SU-DHL-6 (cell line): Measurements from ENCODE around the gene FAM185A.

ENCODE experiments used
- H2AFZ ChIP-seq: fragments of 200-600 bp; sonication (generic); 2 replicates; pipeline ENCODE4 v1.6.1; 2014; ENCODE audit warnings: low read depth, mild to moderate bottlenecking, moderate library complexity, mixed read lengths, antibody characterized with exemption, low read length; ENCODE audit not compliant: severe bottlenecking
- H3F3A ChIP-seq: fragments of 200-600 bp; shearing (Covaris generic); 2 replicates; pipeline ENCODE4 v1.6.0; 2016; ENCODE audit warnings: antibody characterized with exemption, mild to moderate bottlenecking; ENCODE audit not compliant: insufficient read depth
- H3K27ac ChIP-seq: fragments of 200-600 bp; sonication (generic); 2 replicates; pipeline ENCODE4 v1.5.1; 2016; ENCODE audit warnings: low read depth, mild to moderate bottlenecking, low read length, moderate library complexity, mixed read lengths
- H3K27me3 ChIP-seq: fragments of 200-600 bp; sonication (generic), shearing (Covaris generic); 2 replicates; pipeline ENCODE4 v1.6.0; 2014; ENCODE audit warnings: mild to moderate bottlenecking, low read length
- H3K36me3 ChIP-seq: fragments of 200-600 bp; sonication (generic); 2 replicates; pipeline ENCODE4 v1.6.1; 2014; ENCODE audit warnings: mild to moderate bottlenecking, low read length, mixed read lengths
- H3K4me2 ChIP-seq: fragments of 300-600, 200-600 bp; shearing (Covaris generic), sonication (generic); 2 replicates; pipeline ENCODE4 v1.6.0; 2014; ENCODE audit warnings: low read length, low read depth, mild to moderate bottlenecking; ENCODE audit not compliant: poor library complexity, severe bottlenecking
- H3K4me3 ChIP-seq: fragments of 200-600 bp; sonication (generic); 2 replicates; pipeline ENCODE4 v1.5.1; 2014; ENCODE audit warnings: antibody characterized with exemption, low read length, mild to moderate bottlenecking, mixed read lengths; ENCODE audit not compliant: insufficient read depth, poor library complexity, severe bottlenecking
- H3K79me2 ChIP-seq: fragments of 200-600 bp; sonication (generic); 2 replicates; pipeline ENCODE4 v1.6.1; 2014; ENCODE audit warnings: mild to moderate bottlenecking, low read length, moderate library complexity; ENCODE audit not compliant: insufficient read depth
- H3K9ac ChIP-seq: fragments of 200-600 bp; sonication (generic); 2 replicates; pipeline ENCODE4 v1.7.0; 2014; ENCODE audit warnings: mild to moderate bottlenecking, low read length
- H3K9me2 ChIP-seq: fragments of 200-600 bp; sonication (generic); replicated peaks from 2 replicates; pipeline ENCODE4 v1.6.1; 2014; ENCODE audit warnings: low read length; ENCODE audit not compliant: insufficient read depth
- H3K9me3 ChIP-seq: fragments of 200-600 bp; sonication (generic); 2 replicates; pipeline ENCODE4 v1.6.1; 2014; ENCODE audit warnings: low read length, mixed read lengths; ENCODE audit not compliant: insufficient read depth
- H4K20me1 ChIP-seq: fragments of 200-600 bp; sonication (generic); 2 replicates; pipeline ENCODE4 v1.6.1; 2014; ENCODE audit warnings: low read depth, mild to moderate bottlenecking, antibody characterized with exemption, low read length, moderate library complexity, mixed read lengths
- EZH2phosphoT487 ChIP-seq: fragments of 200-600 bp; sonication (generic), shearing (Covaris generic); conservative IDR thresholded peaks from 2 replicates; pipeline ENCODE4 v1.6.1; 2018; ENCODE audit warnings: mild to moderate bottlenecking, antibody characterized with exemption, low read length, moderate library complexity, mixed read lengths
- TF ChIP-seq, protein P1 (sequence below): fragments of 200-600 bp; sonication (generic); IDR thresholded peaks from one replicate; pipeline ENCODE4 v1.5.1; 2017; ENCODE audit warnings: antibody characterized with exemption, mild to moderate bottlenecking, low read length, moderate library complexity; ENCODE audit not compliant: insufficient read depth, poor library complexity, severe bottlenecking

Gene FAM185A

DNA sequence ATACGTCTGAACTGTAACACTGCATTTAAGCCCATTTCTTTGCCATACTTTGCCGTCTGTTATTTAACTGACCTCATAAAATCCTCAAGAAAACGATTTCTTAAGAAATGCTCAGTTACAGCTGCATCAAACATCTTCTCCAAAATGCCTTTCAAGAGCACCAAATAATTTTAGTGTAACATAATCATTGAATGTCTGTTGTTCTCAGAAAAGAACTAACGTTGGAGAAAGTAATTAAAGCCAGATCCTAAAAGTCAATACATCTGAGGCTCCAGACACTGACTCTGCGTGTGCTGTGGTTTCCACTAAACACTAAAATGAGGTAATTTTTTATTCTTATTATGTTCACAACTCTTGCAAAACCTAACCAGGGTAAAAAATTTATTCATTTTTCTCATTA lies 100.3 kb downstream of the FAM185A start:
- Histone ChIP-seq H3K36me3 (no peaks in the 10 kb centered on the region), H3K4me3 (no peak overlapping the region), H3K27me3 (no peaks in the 10 kb centered on the region), H3K9me2 (no peaks in the 10 kb centered on the region), H3K27ac (no peak overlapping the region), H2AFZ (no peak overlapping the region), H3K79me2 (no peaks in the 10 kb centered on the region), H3K9ac (no peak overlapping the region), H3F3A (no peaks in the 10 kb centered on the region), H3K9me3 (no peaks in the 10 kb centered on the region), H4K20me1 (no peaks in the 10 kb centered on the region), H3K4me2 (no peak overlapping the region)
- TF ChIP-seq EZH2phosphoT487 = no peak
- TF ChIP-seq, protein P1, sequence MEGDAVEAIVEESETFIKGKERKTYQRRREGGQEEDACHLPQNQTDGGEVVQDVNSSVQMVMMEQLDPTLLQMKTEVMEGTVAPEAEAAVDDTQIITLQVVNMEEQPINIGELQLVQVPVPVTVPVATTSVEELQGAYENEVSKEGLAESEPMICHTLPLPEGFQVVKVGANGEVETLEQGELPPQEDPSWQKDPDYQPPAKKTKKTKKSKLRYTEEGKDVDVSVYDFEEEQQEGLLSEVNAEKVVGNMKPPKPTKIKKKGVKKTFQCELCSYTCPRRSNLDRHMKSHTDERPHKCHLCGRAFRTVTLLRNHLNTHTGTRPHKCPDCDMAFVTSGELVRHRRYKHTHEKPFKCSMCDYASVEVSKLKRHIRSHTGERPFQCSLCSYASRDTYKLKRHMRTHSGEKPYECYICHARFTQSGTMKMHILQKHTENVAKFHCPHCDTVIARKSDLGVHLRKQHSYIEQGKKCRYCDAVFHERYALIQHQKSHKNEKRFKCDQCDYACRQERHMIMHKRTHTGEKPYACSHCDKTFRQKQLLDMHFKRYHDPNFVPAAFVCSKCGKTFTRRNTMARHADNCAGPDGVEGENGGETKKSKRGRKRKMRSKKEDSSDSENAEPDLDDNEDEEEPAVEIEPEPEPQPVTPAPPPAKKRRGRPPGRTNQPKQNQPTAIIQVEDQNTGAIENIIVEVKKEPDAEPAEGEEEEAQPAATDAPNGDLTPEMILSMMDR = no peak

DNA sequence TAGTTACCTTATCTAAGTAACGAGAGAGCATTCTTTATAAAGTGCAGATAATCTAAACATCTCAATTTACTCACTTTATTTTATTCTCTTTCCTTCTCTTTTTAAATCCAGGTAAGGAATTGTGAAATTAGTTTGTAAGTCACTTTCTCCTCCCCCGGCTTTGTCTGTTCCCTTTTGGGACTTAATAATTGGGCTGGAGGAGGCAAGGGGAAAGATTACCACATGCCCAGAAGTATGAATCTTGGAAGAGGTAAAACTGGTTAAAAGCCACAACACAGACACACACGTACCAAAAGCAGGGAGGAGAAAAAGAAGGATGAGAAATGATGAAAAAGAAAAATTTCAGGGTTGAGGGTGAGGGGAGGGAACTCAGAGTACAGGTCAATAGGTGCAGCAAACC lies 100.7 kb downstream of the FAM185A start:
- H3K4me3 ChIP-seq = no peak overlapping the region
- H4K20me1 ChIP-seq = no peaks in the 10 kb centered on the region
- H2AFZ ChIP-seq = no peak overlapping the region
- H3K4me2 ChIP-seq = no peak overlapping the region
- H3K27me3 ChIP-seq = no peaks in the 10 kb centered on the region
- TF ChIP-seq EZH2phosphoT487 = no peak
- TF ChIP-seq, protein P1 = no peak
- H3K79me2 ChIP-seq = no peaks in the 10 kb centered on the region
- H3F3A ChIP-seq = no peaks in the 10 kb centered on the region
- no peaks in the 10 kb centered on the region for H3K9me2 ChIP-seq
- no peaks in the 10 kb centered on the region for H3K36me3 ChIP-seq
- no peak overlapping the region for H3K27ac ChIP-seq
- no peaks in the 10 kb centered on the region for H3K9me3 ChIP-seq
- no peak overlapping the region for H3K9ac ChIP-seq

DNA sequence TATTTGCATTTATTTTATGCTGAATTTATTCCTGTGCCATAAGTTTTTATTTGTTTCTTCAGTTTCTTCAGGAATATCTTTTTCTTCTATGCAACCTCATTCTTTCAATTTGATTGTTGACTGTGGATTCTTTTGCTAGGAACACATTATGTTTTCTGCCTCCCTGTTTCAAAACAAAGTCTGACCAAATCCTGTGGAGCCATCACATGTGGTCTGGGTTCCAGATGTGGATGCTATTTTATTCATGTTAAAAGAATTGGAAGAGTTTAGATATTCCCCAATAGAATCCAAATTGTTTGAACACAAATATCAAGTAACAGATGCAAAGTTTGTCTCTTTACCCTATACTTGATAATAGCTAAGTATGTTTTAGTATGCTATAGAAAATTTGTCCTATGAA lies 107.2 kb downstream of the FAM185A start:
- H3K9me3 ChIP-seq = no peaks in the 10 kb centered on the region
- H3K4me3 ChIP-seq = no peak overlapping the region
- no peak overlapping the region for H2AFZ ChIP-seq
- no peak overlapping the region for H3K27ac ChIP-seq
- H4K20me1 ChIP-seq = peaks cover 4% of the 10 kb centered on the region; the same call in 1 of the 2 replicates
- H3K36me3 ChIP-seq = no peaks in the 10 kb centered on the region
- TF ChIP-seq, protein P1 = no peak
- TF ChIP-seq EZH2phosphoT487 = no peak
- H3F3A ChIP-seq = 0 out of 2 replicates have a peak, but pooled peaks cover 3% of the 10 kb centered on the region
- H3K9ac ChIP-seq = no peak overlapping the region
- H3K9me2 ChIP-seq = no peaks in the 10 kb centered on the region
- H3K79me2 ChIP-seq = no peaks in the 10 kb centered on the region
- H3K4me2 ChIP-seq = no peak overlapping the region
- H3K27me3 ChIP-seq = no peaks in the 10 kb centered on the region
